Epithelial cell of proximal tubule (primary cell): ENCODE measurements around the gene ADAM12. TPM values are rescaled to one million over a fixed set of nuclear protein-coding genes. Genes with fewer than 3 reads are reported as not detected.

Source experiments
- DNase-seq: peaks from one replicate; pipeline ENCODE4 v3.0.0-alpha.2; 2011; ENCODE audit warnings: low read depth
- H3K4me3 ChIP-seq: 2 replicates; pipeline ENCODE4 v1.5.1; 2011; ENCODE audit warnings: low read depth, mild to moderate bottlenecking, low read length
- CTCF ChIP-seq: conservative IDR thresholded peaks from 2 replicates; pipeline ENCODE4 v1.5.1; 2012; ENCODE audit warnings: low read depth, mild to moderate bottlenecking, low read length
- total RNA-seq: library from RNA; depleted of rRNA; stranded (reverse); fragments of >200 nt; gene quantifications from 2 replicates; pipeline ENCODE4 v1.2.3, GENCODE V29; 2015

The ADAM12 gene
- total RNA-seq, 1 donor from 2014 or later: 3.2 TPM

- no peak overlapping the region for H3K4me3 ChIP-seq
- no peak for DNase-seq
- TF ChIP-seq CTCF: no peak
Measured at GRCh38 chr10:126115886-126116285, 272.4 kb downstream of the ADAM12 start.

GRCh38 chr10:126114884-126115555, 273.3 kb downstream of the ADAM12 start:
- no peak for DNase-seq
- H3K4me3 ChIP-seq: no peak overlapping the region
- TF ChIP-seq CTCF: no peak

- no peak overlapping the region for H3K4me3 ChIP-seq
- no peak for DNase-seq
- TF ChIP-seq CTCF: no peak
Measured at GRCh38 chr10:126111516-126111915, 276.8 kb downstream of the ADAM12 start.

GRCh38 chr10:126110489-126111180, 277.6 kb downstream of the ADAM12 start:
- H3K4me3 ChIP-seq: no peak overlapping the region
- TF ChIP-seq CTCF: no peak
- DNase-seq: no peak

- H3K4me3 ChIP-seq: no peak overlapping the region
- no peak for TF ChIP-seq CTCF
- no peak for DNase-seq
Measured at GRCh38 chr10:126109893-126110292, 278.4 kb downstream of the ADAM12 start.

- H3K4me3 ChIP-seq: no peak overlapping the region
- no peak for DNase-seq
- TF ChIP-seq CTCF: no peak
Measured at GRCh38 chr10:126108693-126109092, 279.6 kb downstream of the ADAM12 start.

- no peak for TF ChIP-seq CTCF
- no peak overlapping the region for H3K4me3 ChIP-seq
- no peak for DNase-seq
Measured at GRCh38 chr10:126104767-126105166, 283.5 kb downstream of the ADAM12 start.
